GM06990 (cell line): ENCODE data around the gene MOB3A.
A peak's percentile ranks its signal among the peaks of the same experiment; 100 is the strongest.
"Not testable (repeated sequence)": the region's sequence is repeated elsewhere in the genome, so short reads cannot be mapped to it uniquely, and the experiment has no call there.

Experiments used
- DNase-seq: peaks from one replicate; pipeline ENCODE4 v3.0.0-alpha.2; 2011; ENCODE audit not compliant: insufficient read length; ENCODE audit errors: extremely low read depth
- H3K27me3 ChIP-seq: replicated peaks from 2 replicates; pipeline ENCODE4 v1.6.0; 2011; ENCODE audit warnings: low read length; ENCODE audit not compliant: control insufficient read depth, insufficient read depth
- H3K36me3 ChIP-seq: 2 replicates; pipeline ENCODE4 v1.5.1; 2011; ENCODE audit warnings: low read length; ENCODE audit not compliant: control insufficient read depth, insufficient read depth
- H3K4me3 ChIP-seq: replicated peaks from 2 replicates; pipeline ENCODE4 v1.5.1; 2011; ENCODE audit warnings: low read depth, mild to moderate bottlenecking, control low read depth, low read length
- CTCF ChIP-seq: IDR thresholded peaks from 2 replicates; pipeline ENCODE4 v1.5.1; 2011; ENCODE audit warnings: low read length, control low read depth, mild to moderate bottlenecking, inconsistent platforms; ENCODE audit not compliant: insufficient read depth, poor library complexity, severe bottlenecking

The MOB3A gene

GRCh38 chr19:2096480-2097202 lies 515 bp upstream of the MOB3A start, which contains the start of gene IZUMO4:
Gene IZUMO4 (plus strand): TSS chr19:2096915. CDS start chr19:2096946, 31 bp downstream.
- Histone ChIP-seq H3K36me3 (peaks cover 11% of the 10 kb centered on the region), H3K4me3 (peak within 1 kb of the TSS; percentile 87), H3K27me3 (no peaks in the 10 kb centered on the region)
- DNase-seq: peak; percentile 96
- TF ChIP-seq CTCF: peak; percentile 46

GRCh38 chr19:2091926-2092525 lies 4.1 kb downstream of the MOB3A start:
- not testable (repeated sequence) for H3K4me3 ChIP-seq, H3K27me3 ChIP-seq, DNase-seq, H3K36me3 ChIP-seq

GRCh38 chr19:2089727-2090053 lies 6.4 kb downstream of the MOB3A start:
- H3K4me3 ChIP-seq: peak overlapping the region; percentile 21
- TF ChIP-seq CTCF: no peak
- no peaks in the 10 kb centered on the region for H3K27me3 ChIP-seq
- no peak for DNase-seq
- no peaks in the 10 kb centered on the region for H3K36me3 ChIP-seq

GRCh38 chr19:2089001-2089711 lies 7.0 kb downstream of the MOB3A start:
- Histone ChIP-seq H3K36me3 (no peaks in the 10 kb centered on the region), H3K27me3 (no peaks in the 10 kb centered on the region), H3K4me3 (peak overlapping the region; percentile 21)
- peak; percentile 4 for TF ChIP-seq CTCF
- peak; percentile 76 for DNase-seq

GRCh38 chr19:2087621-2088100 lies 8.5 kb downstream of the MOB3A start:
- DNase-seq: peak; percentile 79
- Histone ChIP-seq H3K36me3 (peaks cover 8% of the 10 kb centered on the region), H3K27me3 (no peaks in the 10 kb centered on the region), H3K4me3 (no peak overlapping the region)
- TF ChIP-seq CTCF: peak; percentile 49

GRCh38 chr19:2086695-2087620 lies 9.2 kb downstream of the MOB3A start:
- not testable (repeated sequence) for H3K4me3 ChIP-seq, H3K27me3 ChIP-seq
- peaks cover 10% of the 10 kb centered on the region for H3K36me3 ChIP-seq
- DNase-seq: peak; percentile 77
